Stimulated activated CD4-positive, alpha-beta T cell treated with anti-CD3 and anti-CD28 coated beads, TNF-alpha, amount 100 ng/mL, for 24 hours (primary cell): ENCODE measurements around the gene AGMO.

Experiments
- DNase-seq, 3 experiments: peaks; one replicate each; pipeline ENCODE4 v3.0.0-alpha.2; 2020; ENCODE audit warnings: low read depth in 3 of 3

The AGMO gene

GRCh38 chr7:15461576-15461975 lies 100.2 kb downstream of the AGMO start:
- DNase-seq = no peak

DNA sequence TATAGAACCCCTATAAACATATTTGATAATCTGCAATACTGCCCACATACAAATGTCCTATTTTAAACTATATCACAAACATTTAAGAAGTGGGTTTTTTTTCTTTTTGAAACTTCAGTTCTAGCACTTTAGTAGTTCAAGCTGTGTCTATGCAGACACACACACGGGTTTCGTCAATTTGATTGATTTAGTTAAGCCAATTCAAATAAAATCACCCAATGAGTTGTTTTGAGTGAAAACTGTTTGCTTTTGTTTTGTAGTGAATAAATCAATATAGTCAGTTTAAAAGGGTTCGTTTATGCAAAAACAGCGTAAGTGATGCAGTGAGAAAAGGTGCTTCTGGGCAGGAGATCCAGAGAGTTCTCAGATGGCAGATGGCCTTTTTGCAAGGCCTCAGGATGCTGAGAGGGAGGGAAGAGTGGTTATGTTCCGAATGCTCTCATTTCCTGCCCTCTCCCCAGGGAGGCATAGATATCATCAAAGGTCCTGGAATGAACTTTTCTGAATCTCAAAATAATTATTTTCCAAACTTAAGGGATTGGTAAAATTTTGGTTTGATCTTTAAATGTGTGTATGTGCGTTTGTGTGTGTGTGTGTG lies 102.7 kb downstream of the AGMO start:
- DNase-seq = no peak

DNA sequence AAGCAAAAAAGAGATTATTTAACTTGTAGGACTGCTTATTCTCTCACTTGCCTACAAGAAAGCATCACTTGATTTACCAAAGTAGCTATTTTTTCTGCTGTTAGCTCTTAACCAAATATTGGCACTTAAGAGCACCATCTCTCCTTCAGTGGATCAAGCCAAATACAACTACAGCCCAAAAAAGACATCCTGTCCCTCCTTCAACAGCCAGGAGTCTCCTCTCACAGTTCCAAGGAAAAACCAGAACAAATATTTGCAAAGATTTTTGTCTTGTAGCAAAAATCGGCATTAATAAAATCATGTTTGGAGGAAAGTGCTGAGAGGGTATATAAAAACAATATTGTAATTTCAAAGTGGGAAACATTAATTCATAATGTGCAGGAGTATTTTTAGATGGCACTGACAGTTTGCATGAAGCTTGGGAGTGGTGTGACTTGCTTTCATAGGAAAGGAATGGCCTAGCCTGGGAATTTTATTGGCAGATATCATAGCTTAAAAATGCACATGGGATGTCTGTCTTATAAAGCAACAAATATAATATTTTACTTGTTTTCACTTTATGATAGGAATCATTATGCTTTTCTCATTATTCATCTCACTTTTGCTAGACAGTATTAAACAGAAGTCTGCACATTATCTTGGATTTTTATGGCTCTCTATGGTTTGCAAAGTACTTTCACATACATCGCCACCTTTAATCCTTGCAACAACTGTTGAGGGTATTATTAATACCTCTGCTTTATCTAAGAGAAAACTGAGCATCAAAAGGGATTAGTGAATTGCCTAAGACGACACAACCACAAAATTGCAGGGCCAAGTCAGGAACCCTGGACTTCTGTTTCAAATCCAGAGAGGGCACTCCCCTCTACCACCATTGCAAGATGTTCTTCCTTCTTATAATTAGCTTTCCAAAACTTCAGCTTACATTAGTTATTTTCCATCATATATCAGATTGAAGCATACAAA lies 103.5 kb downstream of the AGMO start:
- DNase-seq = no peak

DNA sequence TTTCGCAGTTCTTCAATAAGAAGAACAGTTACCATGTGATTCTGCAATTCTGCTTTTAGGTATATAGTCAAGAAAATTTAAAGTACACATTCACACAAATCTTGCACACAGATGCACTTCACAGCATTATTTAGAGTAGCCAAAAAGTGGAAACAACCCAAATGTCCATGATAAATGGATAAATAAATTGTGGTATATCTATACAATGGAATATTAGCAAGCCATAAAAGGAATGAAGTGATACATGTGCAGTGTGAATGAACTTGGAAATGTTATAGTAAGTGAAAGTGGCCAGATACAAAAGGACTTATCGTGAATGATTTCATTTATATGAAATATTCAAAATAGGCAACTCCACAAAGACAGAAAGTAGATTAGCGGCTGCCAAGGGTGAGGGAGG lies 109.1 kb downstream of the AGMO start:
- no peak for DNase-seq

DNA sequence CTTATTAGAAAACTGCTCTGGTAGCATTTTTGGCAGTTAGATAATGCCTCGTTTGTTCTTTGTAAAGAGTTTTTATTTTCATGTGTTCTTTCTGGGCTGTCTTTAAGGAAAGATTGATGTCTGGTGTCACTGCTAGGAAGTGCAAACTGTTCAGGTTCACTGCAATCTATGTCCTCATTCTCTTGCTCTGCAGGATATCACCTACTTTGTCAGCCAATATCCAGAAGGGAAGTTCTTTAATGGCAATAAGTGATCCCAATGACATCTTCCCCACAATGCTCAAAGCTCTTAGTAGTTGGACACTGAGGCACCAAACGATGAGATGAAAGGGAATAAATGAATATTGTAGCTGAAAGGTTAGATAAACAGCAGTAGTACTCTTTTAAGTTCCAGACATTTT lies 115.1 kb downstream of the AGMO start:
- DNase-seq = no peak

- no peak for DNase-seq
Measured at GRCh38 chr7:15446280-15446679, 115.5 kb downstream of the AGMO start.

- DNase-seq = no peak
Measured at GRCh38 chr7:15441915-15442314, 119.9 kb downstream of the AGMO start.

GRCh38 chr7:15440482-15440881 lies 121.3 kb downstream of the AGMO start:
- DNase-seq = no peak

- no peak for DNase-seq
Measured at GRCh38 chr7:15439853-15440252, 122.0 kb downstream of the AGMO start.

- DNase-seq = no peak
Measured at GRCh38 chr7:15433151-15433550, 128.7 kb downstream of the AGMO start.

DNA sequence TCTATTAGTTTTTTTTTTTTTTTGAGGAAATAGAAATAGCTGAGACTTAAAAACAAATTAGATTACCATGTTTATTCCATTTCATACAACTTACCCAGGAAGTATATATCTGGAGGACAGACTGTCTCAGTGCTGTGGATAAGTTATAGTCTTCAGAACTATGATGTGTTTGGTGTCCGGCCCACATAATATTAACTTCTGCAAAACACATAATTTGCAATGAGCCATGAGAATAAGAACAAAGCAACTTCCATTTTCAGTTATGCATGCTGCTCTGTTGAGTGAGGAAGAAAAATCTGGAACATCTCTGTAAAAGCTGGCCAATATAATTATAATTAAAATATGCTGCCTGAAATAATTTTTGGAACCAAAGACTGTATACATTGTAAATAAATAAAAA lies 130.9 kb downstream of the AGMO start:
- no peak for DNase-seq

DNA sequence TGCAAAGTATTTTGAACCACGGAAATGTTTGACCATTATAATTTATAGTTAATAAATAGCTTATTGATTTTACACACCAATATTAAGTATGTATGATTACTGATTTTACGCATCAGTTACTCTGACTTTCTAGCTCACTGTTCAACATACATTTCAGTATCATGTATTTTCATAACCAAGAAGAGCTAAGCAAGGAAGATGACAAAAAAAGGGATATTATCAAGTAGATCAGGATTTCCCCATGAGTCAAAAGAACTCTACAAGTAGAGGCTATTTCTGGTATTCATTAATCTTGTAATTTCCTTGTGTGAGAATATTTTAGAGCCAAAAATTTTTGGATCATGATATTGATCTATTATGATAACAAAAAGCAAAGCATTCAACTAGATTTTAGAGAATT lies 131.6 kb downstream of the AGMO start:
- no peak for DNase-seq

DNA sequence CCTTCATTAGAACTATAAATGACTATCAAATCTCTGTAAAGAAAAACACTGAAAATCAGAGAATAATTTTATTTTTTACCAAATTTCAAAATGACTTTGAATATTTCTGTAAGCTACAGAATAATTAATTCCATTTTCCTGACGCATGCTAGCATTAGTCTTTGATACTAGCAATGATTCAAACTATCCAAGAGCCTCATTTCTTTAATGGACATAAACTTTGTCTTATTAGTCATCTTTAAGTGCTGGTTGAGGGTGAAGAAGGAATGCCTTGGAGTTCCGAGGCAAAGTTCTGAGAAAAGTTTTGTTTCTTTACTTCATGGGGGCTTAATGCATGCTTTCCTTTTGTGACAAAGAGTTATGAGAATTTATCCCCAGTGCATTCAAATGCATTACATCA lies 137.3 kb downstream of the AGMO start:
- no peak for DNase-seq

GRCh38 chr7:15419596-15419995 lies 142.2 kb downstream of the AGMO start:
- no peak for DNase-seq

- DNase-seq = no peak
Measured at GRCh38 chr7:15418264-15418663, 143.6 kb downstream of the AGMO start.

- DNase-seq = no peak
Measured at GRCh38 chr7:15417341-15417988, 144.3 kb downstream of the AGMO start.

DNA sequence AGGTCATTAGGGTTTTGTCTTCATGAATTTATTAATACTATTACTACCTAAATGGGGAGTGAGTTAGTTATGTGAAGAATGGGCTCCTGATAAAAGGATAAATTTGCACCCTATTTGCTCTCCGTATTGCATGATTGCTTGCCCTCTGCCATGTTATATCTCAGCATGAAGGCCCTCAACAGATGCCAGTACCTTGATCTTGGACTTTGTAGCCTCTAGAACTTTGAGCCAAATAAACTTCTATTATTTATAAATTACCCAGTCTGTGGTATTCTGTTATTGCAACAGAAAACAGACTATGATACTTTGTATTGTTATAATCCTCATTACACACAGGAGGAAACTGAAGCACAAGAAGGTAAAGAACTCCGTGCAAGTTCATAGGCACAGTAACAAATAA lies 150.8 kb downstream of the AGMO start:
- no peak for DNase-seq

DNA sequence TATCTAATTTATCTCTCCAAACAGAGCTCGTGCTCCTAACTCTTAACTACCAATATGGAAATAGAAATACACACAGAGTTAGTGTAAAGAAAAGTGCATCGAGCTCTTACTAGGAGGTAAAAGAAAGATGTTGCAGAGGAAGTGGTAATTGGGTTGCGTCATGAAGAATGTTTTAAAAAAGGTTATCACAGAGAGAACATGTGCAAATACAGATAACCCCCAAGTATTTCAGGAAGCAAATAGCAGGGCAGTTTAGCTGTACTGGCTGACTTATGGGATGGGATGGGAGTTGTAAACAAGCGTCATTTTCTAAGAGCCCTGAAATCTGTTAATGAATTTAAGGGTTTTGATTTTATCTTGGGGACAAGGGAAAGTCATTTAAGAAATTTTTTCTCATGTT lies 153.9 kb downstream of the AGMO start:
- no peak for DNase-seq

- no peak for DNase-seq
Measured at GRCh38 chr7:15403751-15404150, 158.1 kb downstream of the AGMO start.

DNA sequence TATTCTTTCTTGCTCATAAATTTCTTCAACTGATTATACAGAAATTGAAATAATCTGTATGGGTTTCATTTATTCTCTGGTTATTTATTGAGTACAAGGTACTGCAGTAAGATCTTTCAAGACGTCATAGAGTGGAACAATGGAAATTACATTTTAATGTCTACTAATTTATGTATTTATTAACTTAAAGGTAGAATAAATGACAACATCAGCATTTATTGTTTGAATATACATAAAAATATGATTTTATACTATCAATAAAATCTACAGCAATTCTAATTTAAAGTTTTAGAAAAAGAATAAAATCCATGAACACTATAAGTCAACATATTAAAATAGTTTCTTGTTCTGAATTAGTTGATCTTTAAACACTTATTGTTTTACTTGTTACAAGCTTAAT lies 158.5 kb downstream of the AGMO start:
- no peak for DNase-seq

GRCh38 chr7:15402436-15403136 lies 159.2 kb downstream of the AGMO start:
- DNase-seq = no peak

GRCh38 chr7:15400440-15400839 lies 161.4 kb downstream of the AGMO start:
- no peak for DNase-seq
